ENCODE results near the gene KCNJ12.

GRCh38 chr17:21463779-21464407, 87.7 kb downstream of the KCNJ12 start:
- TF ChIP-seq FOXM1 (IDR thresholded peaks at IDR 0.05; ENCODE audit: borderline replicate concordance) (no peak), BHLHE40 (IDR thresholded peaks at IDR 0.05; ENCODE audit: borderline replicate concordance) (no peak), L3MBTL2 (conservative IDR thresholded peaks at IDR 0.05) (no peak), PKNOX1 (IDR thresholded peaks at IDR 0.05) (no peak), SP1 (IDR thresholded peaks at IDR 0.05) (no peak), FOXK2 (IDR thresholded peaks at IDR 0.05) (no peak)

Measured in HEK293T (cell line).